HG03097 (cell line): Measurements from ENCODE around the gene ZFAND3.
"Not testable (repeated sequence)": the region's sequence is repeated elsewhere in the genome, so short reads cannot be mapped to it uniquely, and the experiment has no call there.

Experiments
- ATAC-seq: cut with Tn5 transposase; IDR thresholded peaks from one replicate; pipeline ENCODE4 v1.9.1; 2021; ENCODE audit not compliant: unreplicated experiment, low FRiP score

The ZFAND3 gene

DNA sequence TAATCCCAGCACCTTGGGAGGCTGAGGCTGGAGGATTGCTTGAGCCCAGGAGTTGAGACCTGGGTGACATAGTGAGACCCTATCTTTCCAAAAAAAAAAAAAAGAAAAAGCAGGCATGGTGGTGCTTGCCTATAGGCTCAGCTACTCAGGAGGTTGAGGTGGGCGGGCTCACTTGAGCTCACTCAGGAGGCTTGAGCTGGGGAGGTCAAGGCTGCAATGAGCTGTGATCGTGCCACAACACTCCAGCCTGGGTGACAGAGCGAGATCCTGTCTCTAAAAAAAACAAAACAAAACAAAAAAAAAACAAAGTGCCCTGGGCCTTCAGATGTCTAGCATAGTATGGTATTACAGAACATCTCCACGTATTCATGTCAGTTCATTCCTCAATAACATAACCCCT is 42.9 kb downstream of the ZFAND3 start:
- ATAC-seq: no peak

DNA sequence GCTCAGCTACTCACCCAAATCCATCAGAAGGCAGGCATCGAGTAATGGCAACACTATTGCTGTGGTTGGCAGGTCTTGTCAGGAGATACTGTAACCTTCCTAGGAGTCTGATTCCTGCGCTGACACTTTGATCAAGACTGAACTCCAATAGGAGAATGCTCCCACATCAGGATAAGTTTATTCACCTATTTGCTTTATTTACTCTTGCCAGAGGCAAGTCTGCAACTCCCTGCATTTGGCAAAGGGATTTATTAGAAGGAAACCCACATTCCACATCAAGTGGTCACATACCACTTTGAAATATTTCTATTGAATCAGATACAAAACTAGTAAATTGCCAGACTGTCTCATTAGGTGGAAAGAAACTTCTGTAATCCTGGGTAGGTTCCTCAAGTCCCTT is 43.5 kb downstream of the ZFAND3 start:
- ATAC-seq: no peak

DNA sequence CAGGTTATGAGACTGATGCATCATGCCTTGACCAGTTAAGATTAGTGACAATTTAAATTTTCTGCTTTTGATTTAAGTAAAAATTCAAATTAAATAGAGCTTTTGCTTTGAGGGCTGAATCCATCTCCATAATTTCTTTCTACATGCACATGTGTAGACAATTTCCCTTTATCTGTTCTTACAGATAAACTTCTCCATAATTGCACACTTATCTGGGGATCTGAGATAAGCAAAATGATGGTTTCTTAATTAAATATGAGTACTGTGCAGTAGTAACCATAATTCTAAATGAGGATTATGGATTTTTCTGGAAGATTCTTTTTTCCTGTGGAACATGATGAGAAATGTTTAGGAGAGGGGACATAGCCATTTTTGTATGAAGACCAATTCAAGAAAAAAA is 44.7 kb downstream of the ZFAND3 start:
- no peak for ATAC-seq

- no peak for ATAC-seq
Measured at GRCh38 chr6:37865504-37865903, 46.0 kb downstream of the ZFAND3 start.

DNA sequence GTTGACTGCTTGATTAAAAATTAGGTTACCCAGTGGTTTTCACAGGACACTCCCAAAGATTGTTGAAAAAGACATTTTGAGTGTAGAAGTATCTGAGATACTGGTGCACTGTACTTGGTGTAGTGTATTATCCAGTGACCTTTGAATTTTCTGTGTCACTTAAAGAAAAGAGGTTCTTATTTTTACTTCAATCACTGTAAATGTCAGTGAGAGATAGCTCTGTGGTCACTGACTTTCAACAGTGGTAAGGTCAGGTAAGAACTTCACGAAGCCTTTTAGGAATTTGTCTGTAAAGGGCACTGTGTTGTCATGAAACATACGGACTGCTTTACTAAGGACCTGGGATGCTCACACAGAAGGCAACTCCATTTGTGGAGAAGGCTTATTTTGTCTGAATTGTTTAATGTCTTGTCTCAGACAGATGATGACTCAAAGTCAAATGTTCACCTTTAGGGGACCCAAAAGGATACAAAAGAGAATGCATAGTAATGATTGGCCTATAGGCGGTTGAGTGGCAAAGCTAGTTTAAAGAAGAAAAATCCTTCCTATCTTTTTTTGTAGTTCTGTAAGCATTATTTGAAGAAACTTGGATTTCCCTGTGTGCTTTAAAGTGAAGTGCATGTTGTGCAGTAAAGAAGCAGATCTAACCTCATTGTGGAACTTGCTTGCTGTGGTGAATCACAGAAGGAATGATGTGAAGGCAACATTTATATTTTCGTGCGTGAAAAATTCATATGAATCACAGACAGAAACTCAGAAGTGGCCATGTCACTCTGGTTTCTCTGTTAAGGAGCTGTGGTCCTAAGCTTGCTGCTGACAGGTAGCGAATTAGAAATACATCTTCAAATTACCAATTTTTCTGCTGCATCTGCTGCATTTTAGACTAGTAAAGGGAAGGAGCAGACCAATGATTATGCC is 47.3 kb downstream of the ZFAND3 start:
- no peak for ATAC-seq

GRCh38 chr6:37867756-37868446 is 48.4 kb downstream of the ZFAND3 start:
- no peak for ATAC-seq

GRCh38 chr6:37868447-37868825 is 48.9 kb downstream of the ZFAND3 start:
- ATAC-seq: no peak

- ATAC-seq: no peak
Measured at GRCh38 chr6:37871616-37872372, 52.3 kb downstream of the ZFAND3 start.

DNA sequence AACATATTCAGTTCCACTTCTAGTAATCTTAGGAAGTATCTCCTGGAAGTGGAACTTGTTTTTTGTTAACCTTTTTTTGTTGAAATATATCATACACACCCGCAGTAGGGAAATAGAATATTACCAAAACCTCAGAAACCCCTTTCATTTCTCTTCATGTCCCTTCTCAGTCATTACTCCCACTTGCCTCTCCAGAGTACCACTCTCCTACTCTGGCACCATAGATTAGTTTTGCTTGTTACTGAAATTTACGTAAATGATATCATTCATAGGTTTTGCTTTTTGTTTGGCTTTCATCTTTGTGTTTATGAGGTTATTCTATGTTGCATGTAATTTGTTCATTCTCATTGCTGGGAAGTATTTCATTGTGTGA is 52.8 kb downstream of the ZFAND3 start:
- ATAC-seq: no peak

DNA sequence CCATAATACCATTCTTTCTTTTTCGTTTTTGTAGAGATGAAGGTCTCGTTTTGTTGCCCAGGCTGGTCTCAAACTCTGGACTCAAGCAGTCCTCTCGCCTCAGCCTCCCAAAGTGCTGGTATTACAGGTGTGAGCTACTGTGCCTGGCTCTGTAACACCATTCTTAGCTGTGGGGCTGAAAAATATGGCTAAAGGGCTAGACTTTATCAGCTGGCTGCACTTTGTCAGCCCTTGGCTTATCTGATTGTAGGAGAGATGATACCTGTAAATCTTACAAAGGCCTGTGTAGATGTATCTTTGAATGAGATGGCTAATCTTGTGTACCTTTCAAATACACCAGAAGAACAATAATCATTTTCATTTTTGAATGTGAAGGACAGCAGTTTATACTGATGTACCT is 55.2 kb downstream of the ZFAND3 start:
- ATAC-seq: no peak

DNA sequence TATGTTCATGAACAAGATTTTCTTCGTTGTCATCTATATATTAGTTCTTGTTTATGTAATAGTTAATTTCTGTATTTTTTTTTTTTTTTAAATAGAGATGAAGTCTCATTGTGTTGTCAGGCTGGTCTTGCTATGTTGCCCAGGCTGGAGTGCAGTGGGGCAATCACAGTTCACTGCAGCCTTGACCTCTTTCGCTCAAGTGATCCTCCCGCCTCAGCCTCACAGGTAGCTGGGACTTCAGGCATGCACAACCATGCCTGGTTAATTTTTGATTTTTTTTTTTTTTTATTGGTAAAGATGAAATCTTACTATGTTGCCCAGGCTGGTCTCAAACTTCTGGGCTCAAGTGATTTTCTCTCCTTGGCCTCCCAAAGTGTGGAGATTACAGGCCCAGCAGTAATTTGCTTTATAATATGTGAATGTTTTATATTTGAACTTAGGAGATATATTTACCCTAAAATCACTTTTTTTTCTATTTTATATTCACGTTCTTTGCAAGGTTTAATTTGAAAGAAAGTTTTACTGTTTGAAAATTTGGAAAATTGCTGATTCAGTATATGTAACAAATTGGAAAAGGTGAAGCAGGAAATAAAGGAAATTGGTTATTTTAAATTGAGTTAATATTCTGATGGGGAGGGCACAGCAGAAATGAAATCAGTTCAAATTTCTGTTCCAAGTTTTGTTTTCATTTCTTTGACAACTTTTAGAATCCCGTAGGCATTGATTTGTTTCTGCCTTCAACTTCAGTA is 56.2 kb downstream of the ZFAND3 start:
- ATAC-seq: no peak

DNA sequence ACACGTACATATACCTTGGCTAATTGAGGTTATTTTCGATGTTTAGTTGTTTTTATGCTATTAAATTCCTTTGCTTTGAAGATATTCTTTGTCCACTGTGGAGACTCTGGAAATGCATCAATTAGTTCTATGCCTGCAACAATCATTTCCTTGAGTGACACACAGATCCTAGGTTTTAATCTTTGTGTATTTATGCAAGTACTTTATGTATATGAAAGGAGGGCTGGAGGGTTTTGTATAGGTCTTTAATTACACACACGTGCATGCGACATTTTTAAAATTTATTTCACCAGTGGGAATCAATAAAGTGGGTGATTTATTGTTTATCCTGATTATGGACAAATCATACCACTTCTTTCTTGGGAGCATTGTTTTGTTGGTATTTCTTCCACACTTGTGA is 57.3 kb downstream of the ZFAND3 start:
- no peak for ATAC-seq

DNA sequence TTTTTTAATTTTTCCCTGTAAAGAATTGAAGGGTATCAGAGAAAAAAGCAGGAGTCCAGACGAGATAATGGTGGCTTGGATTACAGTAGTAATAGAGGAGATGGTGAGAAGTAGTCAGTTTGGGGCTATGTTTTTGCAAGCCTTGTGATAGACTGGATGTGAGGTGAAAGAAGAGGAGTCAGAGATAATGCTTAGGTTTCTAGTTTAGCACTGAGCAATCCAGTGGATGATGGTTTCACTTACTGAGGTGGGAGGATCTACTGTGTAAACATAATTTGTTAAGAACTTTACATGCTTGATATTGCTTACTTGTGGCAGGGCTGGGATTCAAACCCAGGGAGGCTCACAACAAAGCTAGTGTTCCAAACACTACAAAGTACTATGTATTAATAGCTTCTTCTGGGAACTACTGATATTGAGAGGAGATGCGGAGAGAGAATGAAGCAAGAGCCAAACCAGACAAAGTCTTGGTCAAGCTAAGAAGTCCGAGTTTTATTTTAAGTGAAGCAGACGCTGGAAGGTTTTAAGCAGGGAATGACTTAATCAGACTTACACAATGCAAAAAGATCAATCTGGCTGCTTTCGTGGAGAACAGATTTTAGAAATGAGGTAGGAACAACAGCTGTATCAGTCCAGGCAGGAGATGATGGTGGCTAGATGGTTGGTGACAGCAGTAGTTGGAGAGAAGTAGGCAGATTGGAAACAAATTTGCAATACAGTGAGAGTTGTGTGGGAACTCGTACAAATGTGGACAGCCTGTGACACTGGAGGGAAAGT is 58.0 kb downstream of the ZFAND3 start:
- ATAC-seq: no peak

DNA sequence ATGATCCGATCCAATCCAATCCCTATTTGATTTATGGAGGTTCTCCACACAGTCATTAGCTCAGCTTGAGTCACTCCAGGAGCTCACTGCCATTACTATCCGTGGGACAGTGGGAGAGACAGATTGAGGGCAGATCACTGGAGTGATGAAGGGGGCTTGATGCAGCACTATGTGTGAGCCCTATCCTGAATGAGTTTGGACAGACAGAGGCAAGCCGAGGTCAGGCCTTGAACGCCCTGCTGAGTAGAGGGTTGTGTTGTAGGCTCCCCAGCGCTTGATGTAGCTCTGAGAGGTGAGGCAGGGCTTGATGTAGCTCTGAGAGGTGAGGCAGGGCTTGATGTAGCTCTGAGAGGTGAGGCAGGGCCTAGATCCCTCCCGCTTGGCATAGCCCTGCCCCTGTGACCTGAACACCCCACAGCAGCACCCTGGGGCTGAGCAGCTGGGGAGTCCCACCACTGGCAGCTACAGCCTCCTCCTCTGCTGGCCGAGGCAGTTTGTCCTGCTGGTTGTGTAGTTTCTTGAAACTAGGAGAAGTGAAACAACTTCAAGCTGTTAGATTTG is 58.7 kb downstream of the ZFAND3 start:
- no peak for ATAC-seq

DNA sequence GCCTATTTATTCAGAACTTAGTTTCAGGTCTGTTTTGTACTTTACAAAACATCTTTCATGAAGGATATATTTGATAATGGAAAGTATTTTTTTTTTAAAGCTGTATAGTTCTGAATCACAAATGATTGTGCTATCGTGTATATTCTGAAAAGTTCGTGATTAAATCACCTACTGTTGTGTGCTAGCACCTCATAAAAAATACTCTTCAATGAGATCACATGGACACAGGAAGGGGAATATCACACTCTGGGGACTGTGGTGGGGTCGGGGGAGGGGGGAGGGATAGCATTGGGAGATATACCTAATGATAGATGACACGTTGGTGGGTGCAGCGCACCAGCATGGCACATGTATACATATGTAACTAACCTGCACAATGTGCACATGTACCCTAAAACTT is 61.1 kb downstream of the ZFAND3 start:
- not testable (repeated sequence) for ATAC-seq

- no peak for ATAC-seq
Measured at GRCh38 chr6:37882292-37882691, 62.8 kb downstream of the ZFAND3 start.

GRCh38 chr6:37882724-37883413 is 63.3 kb downstream of the ZFAND3 start:
- ATAC-seq: no peak

GRCh38 chr6:37884548-37884947 is 65.0 kb downstream of the ZFAND3 start:
- no peak for ATAC-seq

DNA sequence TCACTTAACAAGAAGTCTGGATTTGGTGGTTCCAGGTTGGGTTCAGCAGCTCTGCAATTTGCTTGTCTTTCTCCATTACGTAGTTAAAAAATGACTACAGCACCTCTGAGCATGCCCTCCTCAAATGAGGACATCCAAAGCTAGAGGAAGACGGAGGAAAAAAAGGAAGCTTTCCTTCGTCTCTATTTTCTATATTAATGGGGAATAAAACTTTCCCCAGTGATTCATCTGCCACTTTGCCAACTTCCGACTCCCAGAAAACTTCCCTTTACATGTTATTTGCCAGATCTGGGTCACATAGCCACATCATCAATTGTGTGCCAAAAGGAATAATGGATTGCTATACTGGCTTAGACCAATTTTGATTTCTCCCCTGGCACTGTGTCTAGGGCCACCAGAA is 69.5 kb downstream of the ZFAND3 start:
- ATAC-seq: no peak
